Stimulated activated CD8-positive, alpha-beta memory T cell treated with anti-CD3 and anti-CD28 coated beads, Interleukin-12 subunit alpha, Interleukin-12 subunit beta, amount 100 ng/mL, for 24 hours (primary cell): ENCODE measurements around the gene HPGD.

Source experiments
- DNase-seq: peaks from one replicate; pipeline ENCODE4 v3.0.0-alpha.2; 2020; ENCODE audit errors: extremely low read depth

The HPGD gene

DNA sequence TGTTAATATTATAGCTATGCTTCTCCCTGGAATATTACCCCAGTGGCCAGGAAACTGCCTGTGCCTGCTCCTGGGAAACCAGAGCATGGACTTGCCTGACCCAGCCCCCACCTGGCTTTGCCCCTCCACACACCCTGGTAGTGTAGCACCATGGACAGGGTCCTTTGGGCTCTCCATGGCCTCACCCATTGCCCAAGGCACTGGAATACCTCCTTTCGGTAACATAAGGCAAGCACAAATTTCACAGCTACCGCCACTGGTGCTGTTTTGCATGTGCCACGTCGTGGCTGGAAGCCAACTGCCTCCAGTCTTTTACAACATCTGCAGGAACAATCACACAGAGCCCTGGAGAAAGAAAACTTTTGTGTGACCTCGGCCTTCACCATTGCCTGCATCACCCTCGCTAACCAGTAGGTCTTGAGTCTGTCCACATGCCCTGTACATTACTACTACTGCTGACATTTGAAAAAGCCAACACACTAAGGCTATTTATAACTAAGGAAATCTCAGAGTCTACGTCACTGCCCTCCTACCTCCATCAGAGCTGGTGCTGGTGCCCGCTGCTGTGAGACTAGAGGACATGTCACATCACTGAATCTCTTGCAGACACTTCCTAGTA lies 47.7 kb downstream of the HPGD start:
- DNase-seq, result no peak

DNA sequence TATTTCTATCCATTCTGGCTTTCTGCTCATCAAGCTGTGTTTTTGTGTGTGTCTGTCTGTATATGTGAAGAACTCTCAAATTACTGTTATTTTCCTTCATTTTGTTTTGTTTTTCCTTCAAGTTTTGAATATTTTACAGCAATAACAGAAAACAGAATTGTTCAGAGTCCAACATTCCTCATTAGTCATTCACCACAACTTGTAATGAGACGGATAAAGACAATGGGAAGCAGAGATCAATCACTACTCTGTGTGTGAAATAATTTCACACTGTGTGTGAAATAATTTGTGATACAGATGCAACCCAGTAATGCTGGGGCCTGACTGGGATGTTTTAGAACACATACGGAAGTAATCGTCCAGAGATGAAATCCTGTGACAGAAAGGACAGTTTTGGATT lies 55.2 kb downstream of the HPGD start:
- DNase-seq, result no peak

DNA sequence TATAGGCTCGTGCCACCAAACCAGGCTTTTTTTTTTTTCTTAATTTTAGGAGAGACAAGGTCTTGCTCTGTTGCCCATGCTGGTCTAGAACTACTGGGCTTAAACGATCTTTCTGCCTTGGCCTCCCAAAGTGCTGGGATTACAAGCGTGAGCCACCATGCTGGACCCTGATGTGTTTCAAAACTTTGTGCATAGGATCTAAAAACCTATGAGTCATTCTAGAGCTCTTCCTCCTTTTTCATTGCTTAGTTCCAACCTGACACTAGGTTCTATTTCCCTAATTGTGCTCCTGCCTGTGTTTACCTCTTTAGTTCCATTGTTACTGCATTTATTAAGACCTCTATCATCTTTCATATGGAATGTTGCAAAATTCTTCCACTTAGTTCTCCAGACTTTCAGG lies 57.3 kb downstream of the HPGD start:
- DNase-seq, result no peak

DNA sequence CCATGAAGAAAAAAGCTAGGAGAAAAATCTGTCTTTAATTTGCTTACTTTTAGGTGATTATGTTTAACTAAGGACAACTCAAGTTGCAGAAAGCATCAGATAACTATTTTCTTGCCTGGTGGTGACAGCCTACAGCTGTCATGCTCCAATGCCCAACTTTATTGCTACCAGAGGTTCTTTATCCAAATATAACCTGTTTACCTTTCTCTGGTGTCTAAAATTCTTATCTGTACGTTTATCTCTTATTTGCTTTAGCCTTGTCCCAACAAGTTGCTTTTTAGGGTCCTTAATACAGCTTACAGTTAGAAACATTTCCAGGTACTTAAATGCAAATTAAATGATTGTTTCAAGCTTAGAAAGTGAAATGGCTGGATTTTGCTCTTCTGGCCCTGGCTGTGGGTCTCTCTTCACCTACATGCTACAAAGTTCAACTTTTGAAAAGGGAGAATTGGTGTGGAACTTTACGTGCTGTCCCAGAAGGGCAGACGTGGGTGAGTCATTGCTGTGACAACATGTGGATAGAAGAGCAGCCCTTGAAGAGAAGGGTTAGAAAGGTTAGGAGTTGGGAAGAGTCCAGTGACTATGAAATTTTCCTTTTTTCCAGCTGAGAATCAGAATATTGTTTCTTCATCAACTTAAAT lies 60.7 kb downstream of the HPGD start:
- no peak for DNase-seq

DNA sequence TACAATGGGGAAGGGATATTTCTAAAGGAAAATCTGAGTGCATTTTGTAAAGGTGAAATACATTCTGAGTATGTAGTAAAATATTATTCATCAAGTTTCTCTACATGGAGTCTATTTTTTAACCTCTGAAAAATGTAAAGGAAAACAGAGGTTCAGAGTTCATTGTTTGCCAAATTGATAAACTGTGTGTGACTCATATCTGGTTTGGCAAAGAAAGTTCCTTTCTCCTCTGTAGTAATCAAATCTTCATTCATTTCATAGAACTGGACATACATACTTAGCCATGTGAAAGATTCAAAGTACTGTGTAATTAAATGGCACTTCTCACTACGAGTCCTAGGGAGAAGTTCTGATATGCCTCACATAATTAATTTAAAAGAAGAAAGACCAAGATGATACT lies 61.6 kb downstream of the HPGD start:
- no peak for DNase-seq

DNA sequence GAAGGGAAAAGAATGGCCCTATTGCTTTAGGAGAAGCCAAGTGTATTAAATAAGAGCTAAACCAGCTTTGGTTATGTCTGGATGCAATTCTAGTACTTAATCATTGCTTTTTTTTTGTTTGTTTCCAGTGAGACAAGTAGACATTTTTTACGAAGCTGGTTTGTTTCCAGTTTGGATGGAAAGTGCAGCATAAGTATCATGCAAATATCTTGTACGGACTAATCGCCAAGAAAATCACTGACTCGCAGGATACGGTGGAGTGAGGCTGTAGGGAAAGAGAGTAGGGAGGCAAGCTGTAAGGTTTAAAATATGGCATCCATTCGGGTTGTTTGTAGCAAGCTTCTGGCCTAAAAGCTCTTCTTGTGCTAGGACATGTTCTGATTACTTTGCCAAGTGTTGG lies 64.8 kb downstream of the HPGD start:
- no peak for DNase-seq

DNA sequence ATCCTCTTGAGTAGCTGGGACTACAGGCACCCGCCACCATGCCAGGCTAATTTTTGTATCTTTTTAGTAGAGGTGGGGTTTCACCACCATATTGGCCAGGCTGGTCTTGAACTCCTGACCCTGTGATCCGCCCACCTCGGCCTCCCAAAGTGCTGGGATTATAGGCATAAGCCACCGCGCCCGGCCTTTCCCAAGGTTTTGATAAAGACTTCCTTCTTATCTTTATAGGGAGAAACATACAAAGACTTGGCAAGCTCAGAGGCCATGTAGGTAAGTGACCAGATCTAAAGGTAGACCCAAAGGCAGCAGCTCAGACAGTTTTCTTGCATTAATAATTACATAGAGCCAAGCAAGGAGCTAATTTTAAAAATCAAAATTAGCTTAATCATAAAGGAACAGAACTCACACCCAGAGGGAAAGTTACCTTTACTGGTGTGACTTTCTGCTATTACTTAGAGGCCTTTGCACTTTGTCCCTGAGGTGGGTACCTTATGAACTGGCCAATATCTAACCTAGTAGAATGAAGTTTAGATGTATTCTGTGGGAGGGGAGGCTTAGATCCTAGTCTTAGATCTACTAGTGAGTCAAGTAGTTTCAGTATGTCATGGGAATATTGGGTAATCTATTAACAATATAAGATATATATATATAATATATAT lies 67.3 kb downstream of the HPGD start:
- DNase-seq, result no peak

DNA sequence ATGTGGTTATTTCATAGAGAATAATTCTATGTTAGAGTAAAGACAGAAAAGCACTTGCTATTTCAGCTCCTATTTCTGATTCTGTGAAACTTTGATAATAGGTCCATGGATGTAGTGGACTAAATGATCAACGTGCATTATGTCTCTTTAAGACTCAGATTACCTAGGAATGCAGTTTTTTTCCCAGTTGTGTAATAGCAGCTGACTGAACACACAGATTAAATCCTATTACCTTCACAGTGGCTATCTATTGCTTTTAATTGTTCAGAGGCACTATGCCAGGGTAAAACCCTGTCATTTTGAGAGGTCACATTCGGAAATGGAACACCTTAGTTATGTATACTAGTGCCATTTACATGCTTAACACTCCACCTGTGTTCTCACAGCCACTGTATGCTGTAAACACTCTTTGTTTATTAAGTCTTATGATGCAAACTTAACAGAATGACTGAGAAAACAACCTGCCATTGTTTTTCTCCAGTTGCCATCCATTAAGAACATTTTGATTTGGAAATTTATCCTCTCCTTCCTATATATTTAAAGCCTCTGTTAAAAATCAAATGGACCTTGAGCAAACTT lies 70.5 kb downstream of the HPGD start:
- DNase-seq, result no peak

DNA sequence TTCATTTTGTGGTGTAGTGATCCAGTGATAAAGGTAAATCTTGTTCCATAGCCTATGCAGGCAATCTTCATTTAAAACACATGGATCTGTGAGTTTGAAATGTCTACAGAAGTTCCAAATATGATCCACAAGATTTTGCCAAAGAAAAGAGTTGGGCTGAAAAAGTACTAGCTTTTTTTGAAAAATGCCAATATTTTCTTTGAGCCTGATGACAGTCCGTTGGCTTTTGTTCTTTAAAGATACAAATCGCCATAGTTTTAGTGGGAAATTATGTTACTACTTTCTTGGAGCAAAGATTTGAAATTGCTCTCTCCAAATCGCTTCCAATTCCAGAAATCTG lies 71.5 kb downstream of the HPGD start:
- DNase-seq, result no peak

DNA sequence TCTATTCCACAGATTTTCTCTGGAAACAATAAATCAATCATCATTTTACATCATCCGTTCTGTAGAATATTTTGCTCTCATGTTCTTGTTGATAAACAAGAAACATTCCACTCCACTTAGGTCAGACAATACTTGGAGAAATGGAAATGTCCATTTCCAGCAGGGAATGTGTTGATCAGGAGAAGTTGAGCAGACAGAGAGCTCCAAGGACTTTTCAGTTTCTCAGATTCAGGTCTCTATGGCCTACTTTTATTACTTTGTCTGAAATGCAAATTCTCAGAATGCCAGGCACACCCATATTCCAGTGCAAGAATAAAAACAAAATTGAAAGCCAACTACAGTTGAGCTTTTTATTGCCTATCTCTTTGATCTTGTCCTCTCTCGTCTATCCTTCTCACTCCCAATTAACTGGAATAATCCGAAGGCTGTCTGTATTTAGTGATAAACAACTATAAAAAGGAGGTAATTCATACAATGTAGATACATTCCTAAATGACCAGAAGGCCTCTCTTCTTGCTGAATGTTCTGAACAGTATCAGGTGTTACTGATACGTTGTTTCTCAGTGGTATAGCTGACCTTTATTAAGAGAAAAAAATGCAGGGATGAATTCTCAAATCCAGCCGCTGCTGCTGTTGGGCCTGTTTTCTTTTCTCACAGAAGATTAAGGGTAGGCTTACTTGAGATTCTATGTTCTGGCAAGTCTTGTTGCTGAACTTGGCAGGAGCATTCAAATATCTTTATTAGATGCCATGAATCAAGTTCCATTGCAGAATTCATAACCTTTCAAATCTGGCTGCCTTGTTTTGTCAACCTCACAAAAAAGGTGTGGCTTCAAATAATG lies 72.1 kb downstream of the HPGD start:
- no peak for DNase-seq

DNA sequence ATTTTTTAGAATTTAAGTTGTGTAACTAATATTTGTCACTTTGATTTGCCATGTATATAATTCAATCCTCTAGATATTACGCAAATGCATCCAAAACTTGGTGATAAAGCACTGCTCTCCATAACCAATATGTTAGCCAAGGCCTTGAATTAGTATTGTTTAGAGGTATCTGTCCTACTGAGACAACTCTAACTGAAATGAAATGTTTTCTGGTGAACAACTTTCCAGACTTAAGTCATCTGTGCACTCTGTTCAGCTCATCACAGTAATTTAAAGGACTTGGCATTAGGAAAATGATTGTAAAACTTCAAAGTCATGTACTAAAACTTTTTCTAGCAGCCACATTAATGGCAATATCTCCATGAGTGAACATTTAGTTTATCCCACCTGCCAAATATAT lies 73.1 kb downstream of the HPGD start:
- DNase-seq, result no peak

DNA sequence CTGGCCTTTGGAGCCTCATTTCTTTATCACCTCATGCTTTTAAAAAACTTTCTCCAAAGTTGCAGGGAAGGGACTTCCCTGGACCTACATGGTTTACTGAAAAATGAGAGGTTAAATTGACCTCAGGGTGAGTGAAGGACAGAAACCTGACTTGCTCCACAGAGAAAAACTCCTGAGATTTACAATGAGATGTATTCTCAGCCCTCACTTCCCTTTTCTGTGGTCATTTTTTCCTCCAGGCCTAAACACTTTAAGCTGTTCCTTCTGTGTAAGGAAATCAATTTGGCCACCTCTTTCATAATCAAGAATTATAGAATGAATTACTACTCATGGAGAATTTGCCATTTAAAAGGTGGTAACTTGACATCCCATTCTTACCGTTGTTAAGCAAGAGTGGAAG lies 77.9 kb downstream of the HPGD start:
- DNase-seq, result no peak
